SW480 (cell line): ENCODE data around the gene SLC7A9.
"Not testable (repeated sequence)": the region's sequence is repeated elsewhere in the genome, so short reads cannot be mapped to it uniquely, and the experiment has no call there.

Experiments used
- DNase-seq: peaks from one replicate; pipeline ENCODE4 v3.0.0-alpha.2; 2016; ENCODE audit warnings: low spot score

The SLC7A9 gene

DNA sequence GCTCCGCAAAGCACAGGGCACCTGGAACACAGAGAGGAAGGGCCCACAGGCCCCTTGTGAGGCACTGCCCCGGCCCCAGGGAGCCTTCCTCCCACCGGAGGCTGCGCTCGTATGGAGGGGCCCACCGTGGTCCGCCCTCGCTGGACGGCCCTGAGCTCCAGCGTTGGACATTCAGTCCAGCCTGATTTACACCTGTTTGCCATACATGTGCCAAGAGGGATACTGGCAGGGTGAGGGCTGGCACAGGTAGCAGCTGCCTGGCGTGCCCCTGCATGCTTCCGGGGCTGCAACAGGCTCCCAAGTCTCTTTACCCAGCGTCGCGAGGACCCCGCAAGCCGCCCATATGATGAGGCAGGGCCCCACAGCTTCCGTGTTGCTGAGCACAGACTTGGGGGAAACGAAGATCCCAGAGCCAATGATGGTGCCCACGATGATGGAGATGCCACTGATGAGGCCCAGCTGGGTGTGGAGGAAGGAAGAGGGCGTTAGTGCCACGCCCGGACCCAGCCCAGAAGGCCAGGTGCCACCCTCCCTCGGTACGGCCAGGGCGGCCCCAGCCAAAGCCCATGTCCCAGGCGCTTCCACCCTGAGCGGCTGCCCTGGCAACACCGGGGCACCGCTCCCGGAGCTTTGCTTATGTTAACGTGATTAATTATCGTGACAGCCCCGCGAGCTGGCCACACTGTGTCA lies 5.1 kb downstream of the SLC7A9 start:
- DNase-seq = no peak

DNA sequence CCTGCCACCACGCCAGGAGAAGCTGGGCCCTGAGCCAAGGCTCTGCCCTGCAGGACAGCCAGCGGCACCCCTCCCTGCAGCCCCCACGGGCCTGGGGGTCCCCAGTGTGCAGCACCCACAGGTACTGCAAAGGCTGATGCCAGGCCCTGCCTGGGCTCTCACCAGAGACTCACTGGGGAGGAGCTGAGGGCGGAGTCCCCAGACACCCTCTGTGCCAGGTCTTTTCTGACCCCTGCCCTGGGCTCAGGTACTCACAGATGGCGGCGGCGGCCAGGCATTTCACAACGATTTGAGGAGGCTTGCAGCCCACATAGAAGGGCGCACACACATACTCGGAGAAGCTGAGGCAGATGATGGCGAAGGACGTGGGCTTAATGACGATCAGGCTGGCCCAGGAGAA lies 5.7 kb downstream of the SLC7A9 start:
- DNase-seq = no peak

DNA sequence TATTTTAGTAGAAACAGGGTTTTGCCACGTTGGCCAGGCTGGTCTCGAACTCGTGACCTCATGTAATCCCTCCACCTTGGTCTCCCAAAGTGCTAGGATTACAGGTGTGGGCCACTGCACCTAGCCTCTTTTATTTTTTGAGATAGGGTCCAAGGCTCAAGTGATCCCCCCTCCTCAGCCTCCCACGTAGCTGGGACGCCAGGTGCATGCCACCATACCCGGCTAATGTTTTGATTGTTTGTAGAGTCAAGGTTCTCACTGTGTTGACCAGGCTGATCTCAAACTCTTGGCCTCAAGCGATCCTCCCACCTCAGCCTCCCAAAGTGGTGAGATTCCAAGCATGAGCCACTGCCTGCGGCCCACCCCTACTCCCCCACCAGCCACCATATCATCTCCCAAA lies 6.3 kb downstream of the SLC7A9 start:
- DNase-seq = no peak

DNA sequence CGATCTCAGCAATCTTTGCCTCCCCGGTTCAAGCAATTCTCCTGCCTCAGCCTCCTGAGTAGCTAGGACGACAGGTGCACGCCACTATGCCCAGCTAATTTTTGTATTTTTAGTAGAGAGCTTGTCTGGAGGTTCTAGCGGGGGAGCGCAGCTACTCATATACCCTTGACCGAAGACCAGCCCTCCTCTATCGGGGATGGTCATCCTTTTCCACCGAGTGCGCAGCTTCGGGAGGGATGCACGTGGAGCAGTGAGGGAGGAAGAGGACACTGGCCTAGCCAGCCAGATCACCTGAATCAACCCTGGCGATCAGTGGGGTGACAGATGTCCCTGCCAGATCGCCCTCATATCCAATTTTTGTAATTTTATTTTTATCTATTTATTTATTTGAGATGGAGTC lies 6.8 kb downstream of the SLC7A9 start:
- no peak for DNase-seq

DNA sequence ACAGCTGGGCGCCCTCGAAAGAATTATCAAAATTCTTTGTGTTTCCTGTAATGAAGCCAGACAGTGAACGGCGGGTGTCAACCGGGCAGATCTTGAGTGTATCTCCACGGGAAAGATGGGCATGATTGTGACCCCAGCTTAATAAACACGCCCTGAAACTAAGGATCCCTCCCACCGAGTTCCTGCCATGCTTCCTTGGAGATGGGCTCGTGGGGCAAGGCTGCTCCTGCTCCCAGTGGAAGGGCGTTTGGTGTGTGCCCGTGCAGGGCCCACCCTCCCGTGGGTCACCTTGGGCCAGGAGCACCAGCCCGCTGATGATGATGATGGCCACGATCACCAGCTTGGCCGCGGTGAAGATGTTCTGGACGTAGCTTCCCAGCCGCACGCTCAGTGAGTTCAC lies 7.4 kb downstream of the SLC7A9 start:
- DNase-seq = no peak

DNA sequence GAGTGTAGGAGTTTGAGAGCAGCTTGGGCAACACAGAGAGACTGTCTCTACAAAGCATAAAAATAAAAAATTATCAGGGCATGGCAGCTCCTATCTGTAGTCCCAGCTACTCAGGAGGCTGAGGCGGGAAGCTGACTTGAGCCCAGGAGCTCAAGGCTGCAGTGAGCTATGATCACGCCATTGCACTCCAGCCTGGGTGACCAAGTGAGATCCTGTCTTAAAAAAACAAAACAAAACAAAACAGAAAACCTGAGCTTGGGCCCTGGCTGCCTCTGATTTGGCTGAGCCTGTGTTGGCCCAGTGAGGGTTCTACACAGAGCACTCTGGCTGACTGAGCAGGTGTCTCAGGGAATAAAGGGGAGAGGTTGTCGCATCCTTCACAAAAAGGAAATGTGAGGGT lies 8.0 kb downstream of the SLC7A9 start:
- DNase-seq = no peak

DNA sequence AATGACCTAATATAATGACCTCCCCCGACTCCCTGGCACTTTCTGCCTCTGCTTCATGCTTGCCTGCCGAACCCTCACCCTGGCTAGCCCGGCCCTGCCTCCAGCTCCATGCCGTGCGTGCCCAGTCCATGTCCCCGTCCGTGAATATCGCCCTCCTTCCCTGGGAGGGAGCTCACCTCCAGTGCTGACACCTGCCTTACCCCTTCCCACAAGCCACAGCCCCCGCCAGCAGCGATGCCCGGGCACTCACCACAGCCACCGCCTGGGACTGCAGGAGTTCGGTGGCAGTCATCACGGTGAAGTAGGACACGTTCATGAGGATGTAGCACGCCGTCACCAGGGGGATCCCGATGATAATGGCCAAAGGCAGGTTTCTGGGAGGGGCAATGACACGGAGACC lies 10.0 kb downstream of the SLC7A9 start:
- DNase-seq = no peak

DNA sequence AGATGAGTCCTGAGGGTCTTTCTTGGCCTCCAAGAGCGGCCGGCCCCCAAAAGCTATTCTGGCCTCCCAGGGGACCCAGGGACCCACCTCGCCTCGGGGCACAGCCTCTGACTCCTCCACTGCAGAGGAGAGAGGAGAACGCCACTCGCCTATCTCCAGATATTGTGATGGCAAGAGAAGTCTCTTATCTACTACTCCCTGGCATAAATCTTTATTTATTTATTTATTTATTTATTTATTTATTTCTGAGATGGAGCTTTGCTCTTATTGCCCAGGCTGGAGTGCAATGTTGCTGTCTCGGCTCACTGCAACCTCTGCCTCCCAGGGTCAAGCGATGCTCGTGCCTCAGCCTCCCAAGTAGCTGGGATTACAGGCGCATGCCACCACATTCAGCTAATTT lies 11.0 kb downstream of the SLC7A9 start:
- no peak for DNase-seq

DNA sequence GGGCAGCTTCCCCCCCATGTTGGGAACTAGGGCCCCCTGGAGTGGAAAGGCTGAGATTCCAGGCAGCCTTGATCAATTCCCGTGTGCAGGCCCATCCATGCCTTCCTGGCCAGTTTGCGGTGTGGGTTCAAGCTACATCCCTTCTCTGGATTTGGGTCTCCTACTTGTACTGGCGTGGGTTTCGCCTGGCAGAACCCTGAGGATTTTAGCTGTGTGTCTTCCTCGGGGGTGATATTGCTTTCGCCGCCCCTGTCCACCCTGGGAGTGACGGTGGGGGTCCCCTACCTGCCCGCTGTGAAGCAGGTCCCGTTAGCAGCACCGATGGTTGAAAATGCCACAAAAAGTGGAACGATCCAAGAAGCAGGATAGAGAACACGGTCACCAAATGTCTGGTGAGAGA lies 11.4 kb downstream of the SLC7A9 start:
- DNase-seq = no peak

DNA sequence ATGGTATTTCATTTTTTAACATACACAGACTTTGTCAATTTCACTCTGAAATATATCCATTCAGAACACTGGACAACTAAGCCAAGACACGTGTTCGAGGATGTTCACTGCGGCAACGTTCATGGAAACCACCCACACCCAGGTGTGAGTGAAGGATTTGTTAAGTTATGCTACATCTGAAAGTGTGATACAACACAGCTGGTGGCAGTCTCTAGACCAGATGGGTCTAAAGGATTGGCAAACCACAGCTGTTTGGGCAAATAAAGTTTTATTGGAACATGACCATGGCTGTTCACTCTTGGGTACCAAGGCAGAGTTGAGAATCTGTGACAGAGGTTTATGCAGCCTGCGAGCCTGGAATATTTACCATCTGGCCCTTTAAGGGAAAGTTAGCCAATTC lies 12.0 kb downstream of the SLC7A9 start:
- DNase-seq = no peak

DNA sequence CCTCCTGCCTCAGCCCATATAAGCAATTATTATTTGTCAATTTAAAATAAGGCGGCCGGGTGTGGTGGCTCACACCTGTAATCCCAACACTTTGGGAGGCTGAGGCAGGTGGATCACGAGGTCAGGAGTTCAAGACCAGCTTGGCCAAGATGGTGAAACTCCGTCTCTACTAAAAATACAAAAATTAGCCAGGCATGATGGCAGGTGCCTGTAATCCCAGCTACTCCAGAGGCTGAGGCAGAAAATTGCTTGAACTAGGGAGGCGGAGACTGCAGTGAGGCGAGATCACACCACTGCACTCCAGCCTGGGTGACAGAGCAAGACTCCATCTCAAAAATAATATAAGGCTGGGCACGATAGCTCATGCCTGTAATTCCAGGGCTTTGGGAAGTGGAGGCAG lies 12.7 kb downstream of the SLC7A9 start:
- not testable (repeated sequence) for DNase-seq

DNA sequence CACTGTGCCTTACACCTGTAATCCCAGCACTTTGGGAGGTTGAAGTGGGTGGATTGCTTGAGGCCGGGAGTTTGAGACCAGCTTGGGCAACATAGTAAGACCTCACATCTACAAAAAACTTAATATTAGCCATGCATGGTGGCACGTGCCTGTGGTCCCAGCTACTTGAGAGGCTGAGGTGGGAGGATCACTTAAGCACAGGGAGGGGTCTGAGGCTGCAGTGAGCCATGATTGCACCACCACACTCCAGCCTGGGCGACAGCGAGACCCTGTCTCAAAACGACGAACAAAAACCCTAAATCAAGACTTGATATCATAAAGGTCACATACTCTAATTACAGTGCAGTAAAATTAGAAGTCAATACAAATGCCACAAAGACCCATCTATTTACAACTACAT lies 17.4 kb downstream of the SLC7A9 start:
- DNase-seq = no peak

DNA sequence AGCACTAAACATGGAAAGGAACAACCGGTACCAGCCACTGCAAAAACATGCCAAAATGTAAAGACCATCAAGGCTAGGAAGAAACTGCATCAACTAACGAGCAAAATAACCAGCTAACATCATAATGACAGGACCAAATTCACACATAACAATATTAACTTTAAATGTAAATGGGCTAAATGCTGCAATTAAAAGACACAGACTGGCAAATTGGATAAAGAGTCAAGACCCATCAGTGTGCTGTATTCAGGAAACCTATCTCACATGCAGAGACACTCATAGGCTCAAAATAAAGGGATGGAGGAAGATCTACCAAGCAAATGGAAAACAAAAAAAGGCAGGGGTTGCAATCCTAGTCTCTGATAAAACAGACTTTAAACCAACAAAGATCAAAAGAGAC lies 21.5 kb downstream of the SLC7A9 start:
- DNase-seq = not testable (repeated sequence)

DNA sequence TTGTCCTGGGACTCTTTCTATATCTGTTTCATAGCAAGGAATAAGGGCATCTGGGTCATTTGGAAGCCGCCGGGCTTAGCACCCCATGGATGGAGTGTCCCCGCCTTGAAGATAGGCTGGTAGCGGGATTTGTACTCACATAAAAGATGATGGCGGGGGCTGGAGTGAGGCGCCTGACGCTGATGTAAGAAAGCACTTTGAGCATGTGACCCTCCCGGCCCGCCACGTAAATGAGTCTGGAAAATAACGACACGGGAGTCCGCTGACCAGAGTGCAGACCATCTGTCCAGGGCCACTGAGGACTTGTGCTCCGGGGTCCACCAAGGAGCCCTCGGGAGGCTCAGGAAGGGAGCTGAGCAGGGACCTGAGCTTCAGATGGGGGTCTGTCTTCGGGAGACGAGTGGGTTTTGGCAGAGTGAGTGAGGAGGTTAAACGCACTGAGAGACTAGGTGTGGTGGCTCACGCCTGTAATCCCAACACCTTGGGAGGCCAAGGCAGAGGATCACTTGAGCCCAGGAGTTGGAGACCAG lies 25.8 kb downstream of the SLC7A9 start:
- DNase-seq = no peak

DNA sequence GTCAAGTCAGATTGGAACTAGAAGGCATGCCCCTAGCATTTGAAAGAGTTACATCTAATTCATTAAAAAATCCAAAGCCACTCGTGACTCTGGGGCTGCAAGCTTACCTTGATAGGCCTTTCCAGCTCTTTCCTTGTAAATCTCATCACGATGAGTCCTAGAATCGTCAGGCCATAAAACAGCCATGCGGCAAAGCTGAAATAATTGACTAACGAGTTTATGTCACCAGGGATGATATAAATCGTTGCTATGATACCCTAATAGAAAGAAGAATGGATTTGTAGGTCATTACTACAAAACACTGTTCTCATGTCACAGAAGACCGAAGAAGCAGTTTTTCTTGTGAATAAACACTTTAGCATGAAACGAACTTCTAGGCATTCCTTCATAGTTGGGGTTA lies 27.5 kb downstream of the SLC7A9 start:
- DNase-seq = no peak

DNA sequence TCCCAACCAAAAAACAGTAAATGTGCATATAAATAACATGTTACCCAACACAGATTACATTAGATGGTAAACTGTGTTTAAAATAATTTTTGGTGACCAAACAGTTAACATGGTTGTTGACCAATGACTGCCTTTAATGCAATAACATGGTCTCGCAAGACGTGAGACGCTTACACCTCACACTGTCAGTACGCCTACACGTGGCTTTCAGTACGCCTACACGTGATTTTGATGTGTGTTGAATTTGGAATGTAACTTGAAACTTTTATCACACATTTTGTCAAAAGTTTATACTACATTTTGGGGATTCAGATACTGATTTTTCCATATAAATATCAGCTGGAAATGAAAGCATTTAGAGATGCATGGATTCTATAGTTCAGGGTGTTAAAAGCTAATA lies 32.0 kb downstream of the SLC7A9 start:
- DNase-seq = no peak

DNA sequence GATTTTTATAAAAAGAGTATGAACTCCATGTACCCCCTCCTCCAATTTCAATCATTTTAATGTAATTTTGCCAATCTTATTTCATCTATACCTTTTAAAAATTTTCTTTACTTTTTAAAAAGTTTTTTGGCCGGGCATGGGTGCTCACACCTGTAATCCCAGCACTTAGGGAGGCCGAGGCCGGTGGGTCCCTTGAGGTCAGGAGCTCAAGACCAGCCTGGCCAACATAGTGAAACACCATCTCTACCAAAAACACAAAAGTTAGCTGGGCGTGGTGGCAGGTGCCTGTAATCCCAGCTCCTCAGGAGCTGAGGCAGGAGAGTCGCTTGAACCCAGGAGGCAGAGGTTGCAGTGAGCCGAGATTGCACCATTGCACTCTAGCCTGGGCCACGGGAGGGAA lies 36.2 kb downstream of the SLC7A9 start:
- DNase-seq = not testable (repeated sequence)

DNA sequence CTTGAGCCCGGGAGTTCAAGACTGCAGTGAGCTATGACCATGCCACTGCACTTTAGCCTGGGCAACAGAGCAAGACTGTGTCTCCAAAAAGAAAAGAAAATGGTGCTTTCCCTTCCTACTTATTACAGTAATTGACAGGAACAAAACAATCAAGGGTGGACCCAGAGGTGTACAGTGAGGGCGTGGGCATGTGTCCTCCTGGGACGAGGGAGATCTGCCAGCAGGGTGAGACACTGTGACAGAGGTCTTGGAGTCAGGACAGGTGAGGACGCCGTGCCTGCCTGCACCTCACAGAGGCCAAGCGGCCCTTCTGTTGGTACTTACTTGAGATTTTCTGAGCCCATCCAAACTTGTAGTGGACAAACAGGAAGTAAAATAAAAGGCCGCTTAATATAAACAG lies 36.7 kb downstream of the SLC7A9 start:
- not testable (repeated sequence) for DNase-seq

DNA sequence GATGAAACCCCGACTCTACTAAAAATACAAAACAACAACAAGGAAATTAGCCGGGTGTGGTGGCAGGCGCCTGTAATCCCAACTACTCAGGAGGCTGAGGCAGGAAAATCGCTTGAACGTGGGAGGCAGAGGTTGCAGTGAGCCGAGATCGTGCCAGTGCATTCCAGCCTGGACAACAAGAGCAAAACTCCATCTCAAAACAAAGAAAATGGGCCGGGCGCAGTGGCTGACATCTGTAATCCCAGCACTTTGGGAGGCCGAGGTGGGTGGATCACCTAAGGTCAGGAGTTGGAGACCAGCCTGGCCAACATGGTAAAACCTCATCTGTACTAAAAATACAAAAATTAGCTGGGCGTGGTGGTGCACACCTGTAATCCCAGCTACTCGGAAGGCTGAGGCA lies 37.5 kb downstream of the SLC7A9 start:
- not testable (repeated sequence) for DNase-seq

DNA sequence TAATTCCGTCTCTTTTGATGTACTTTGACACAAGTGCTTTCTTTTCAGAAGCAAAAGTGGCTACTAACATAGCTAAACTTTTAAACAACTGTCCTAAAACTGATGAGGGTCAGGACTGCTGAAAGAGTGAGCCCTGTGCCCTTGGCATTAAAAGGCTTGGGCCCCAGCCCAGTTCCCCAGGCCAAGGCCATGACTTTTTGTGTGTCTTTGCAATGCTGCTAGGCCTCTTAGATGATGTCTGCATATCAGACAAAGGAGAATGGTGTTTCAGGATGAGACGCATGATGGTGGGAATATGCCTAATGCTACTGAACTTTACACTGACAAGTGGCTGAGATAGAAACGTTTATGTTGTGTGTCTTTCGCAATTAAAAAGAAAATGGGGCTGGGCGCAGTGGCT lies 38.0 kb downstream of the SLC7A9 start:
- no peak for DNase-seq

DNA sequence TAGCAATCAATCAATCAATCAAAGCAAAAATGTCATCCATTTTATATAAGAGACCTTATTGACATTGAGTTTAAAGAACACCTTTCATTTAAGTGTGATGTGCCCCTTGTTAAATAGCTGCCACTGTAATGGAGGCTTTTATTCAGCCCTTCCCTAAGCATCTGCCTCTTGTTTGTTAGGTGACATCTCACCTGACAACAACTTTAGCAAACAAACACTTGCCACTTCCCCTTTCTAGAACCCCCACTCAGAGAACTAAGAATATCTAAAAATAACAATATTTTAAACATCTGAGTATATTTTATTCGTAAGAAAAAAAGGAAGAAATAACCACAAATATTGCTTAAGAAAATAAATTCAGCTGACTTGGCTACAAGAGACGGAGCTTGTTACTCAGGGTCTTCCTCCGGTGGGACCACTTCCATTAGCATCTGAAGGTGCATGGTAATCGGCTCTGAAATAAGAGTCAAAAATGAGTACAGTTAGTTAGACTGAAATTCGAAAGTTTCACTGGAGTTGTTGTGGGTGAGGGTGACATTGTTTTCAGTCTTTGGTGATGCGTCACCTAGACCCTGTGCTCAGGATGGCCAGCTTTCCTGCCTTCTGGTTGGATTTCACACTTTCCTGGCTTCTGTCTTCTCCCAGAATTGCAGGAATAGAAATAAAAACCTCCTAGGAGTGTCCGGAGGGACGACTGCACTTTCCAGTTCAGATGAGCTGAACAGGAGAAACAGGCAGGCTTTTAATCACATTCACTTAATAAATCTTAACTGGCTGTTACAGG lies 39.1 kb downstream of the SLC7A9 start:
- DNase-seq = no peak

DNA sequence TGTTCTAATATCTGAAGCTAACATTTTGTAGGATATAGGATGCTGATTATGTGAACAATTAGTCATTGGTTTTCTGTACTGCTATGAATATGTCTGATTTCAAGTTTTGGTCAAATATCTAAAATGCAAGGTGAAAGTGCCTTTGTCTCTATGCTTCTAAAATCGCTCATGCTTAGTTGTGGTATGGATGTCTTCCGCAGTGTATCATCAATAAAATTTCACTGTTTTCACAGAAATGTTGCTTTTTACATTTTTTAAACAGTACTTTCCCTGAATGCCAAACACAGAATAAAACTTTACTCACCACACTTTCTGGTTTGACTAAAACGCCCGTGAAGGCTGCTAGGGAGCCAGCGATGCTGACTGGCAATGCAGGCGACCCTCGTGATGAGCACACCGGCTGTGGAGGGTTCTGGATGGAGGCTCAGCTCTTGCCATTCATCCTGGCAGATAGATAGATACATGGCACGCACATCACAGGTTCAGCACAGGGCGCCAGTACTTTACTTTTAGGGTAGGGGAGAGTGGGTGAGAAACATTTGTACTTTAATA lies 40.1 kb downstream of the SLC7A9 start:
- no peak for DNase-seq

DNA sequence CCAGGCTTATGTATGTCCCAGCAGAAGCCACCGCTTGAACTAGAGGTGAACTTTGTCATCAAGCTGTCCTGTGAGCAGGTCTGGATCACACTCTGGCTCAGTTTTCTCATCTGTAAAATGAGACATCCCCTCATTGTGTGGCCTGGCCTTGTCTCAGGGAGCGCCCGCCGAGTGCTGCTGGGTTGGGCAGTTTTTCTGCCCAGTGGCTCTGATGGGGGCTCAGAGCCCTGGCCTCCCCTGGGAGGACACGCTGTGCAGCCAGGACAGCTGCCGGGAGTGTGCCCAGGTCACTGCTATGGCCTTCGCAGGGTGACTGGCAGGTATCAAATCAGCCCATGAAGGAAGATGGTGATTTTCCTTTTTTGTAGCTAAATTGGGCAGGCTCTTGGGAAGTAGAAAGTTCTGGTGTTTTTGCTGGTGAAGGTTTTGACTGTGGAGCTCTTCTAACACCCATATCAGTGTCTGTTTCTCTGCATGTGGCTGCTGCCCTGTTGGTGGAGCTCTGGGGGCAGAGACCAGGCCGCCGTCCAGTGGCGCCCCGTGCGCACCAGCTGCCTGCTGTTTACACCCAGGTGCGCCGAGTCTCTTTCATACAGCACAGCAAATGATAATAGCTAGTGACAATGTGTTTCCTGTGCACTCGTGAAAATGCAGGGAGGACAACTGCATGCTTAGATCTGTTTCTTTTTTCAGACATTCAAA lies 40.8 kb downstream of the SLC7A9 start:
- no peak for DNase-seq
